A549 (cell line): ENCODE data around the gene SVIL. TPM values are rescaled to one million over a fixed set of nuclear protein-coding genes. Genes with fewer than 3 reads are reported as not detected.
"Not testable (repeated sequence)": the region's sequence is repeated elsewhere in the genome, so short reads cannot be mapped to it uniquely, and the experiment has no call there.

Experiments used
- ATAC-seq, 2 experiments: fragments of 200-7000 bp in 1 of 2; fragments of >200 bp in 1 of 2; cut with Nextera tagmentation in 1 of 2; cut with Tn5 transposase in 1 of 2; 3 replicates each; pipeline versions ENCODE4 v1.8.0 to v1.9.1; 2018 to 2020; ENCODE audit warnings: mild to moderate bottlenecking in 1 of 2, moderate library complexity in 1 of 2
- CTCF ChIA-PET: fragments of 300-600 bp; sonication (Branson Sonifier 250); formaldehyde crosslinking; extraction: SDS; loops from one replicate; lab custom pipeline; 2021; ENCODE audit warnings: antibody characterized with exemption, inconsistent platforms; lab: Yijun Ruan, JAX
- POLR2A ChIA-PET: fragments of 350-600 bp; formaldehyde crosslinking; extraction: SDS; loops from one replicate; lab custom pipeline; 2021; ENCODE audit warnings: antibody characterized with exemption, inconsistent platforms; lab: Yijun Ruan, JAX
- DNase-seq, 2 experiments: peaks; one replicate each; pipeline versions ENCODE4 v3.0.0 to v3.0.0-alpha.2; 2011 to 2016; ENCODE audit warnings: low read depth in 1 of 2, low spot score in 1 of 2
- FAIRE-seq: peaks from 2 replicates; lab custom pipeline; 2011; peaks lifted over from hg19 to GRCh38; lab: Jason Lieb, UNC
- H3K27ac ChIP-seq, 2 experiments: fragments of >200 bp; sonication (Bioruptor Twin); formaldehyde crosslinking; 3 replicates each; pipeline ENCODE4 v1.5.1; 2016 to 2017
- H3K4me1 ChIP-seq: fragments of >200 bp; sonication (Bioruptor Twin); formaldehyde crosslinking; 3 replicates; pipeline ENCODE4 v1.6.1; 2016
- H3K4me2 ChIP-seq: fragments of >200 bp; sonication (Bioruptor Twin); formaldehyde crosslinking; 3 replicates; pipeline ENCODE4 v1.6.1; 2016
- H3K4me3 ChIP-seq: fragments of >200 bp; sonication (Bioruptor Twin); formaldehyde crosslinking; 3 replicates; pipeline ENCODE4 v1.5.1; 2016
- H3K9me3 ChIP-seq: fragments of >200 bp; sonication (Bioruptor Twin); formaldehyde crosslinking; 3 replicates; pipeline ENCODE4 v1.6.1; 2016
- CBX2 ChIP-seq: fragments of 200-600 bp; sonication (generic); IDR thresholded peaks from 2 replicates; pipeline ENCODE4 v1.6.1; 2016; ENCODE audit warnings: low read depth, mild to moderate bottlenecking, borderline replicate concordance
- CBX8 ChIP-seq: fragments of 200-600 bp; sonication (generic); IDR thresholded peaks from 2 replicates; pipeline ENCODE4 v1.6.1; 2016
- CEBPB ChIP-seq, 2 experiments: fragments of >200 bp in 1 of 2; sonication (Bioruptor Twin) in 1 of 2; formaldehyde crosslinking in 1 of 2; IDR thresholded peaks; 2 replicates each; pipeline ENCODE4 v1.6.1; 2012 to 2016
- EP300 ChIP-seq, 2 experiments: fragments of >200 bp; sonication (Bioruptor Twin); formaldehyde crosslinking; IDR thresholded peaks; 2 replicates in 1 of 2; 3 replicates in 1 of 2; pipeline ENCODE4 v1.6.1; 2016 to 2017
- GATA3 ChIP-seq: IDR thresholded peaks from 2 replicates; pipeline ENCODE4 v1.6.1; 2012; ENCODE audit warnings: borderline replicate concordance
- JUN ChIP-seq, 2 experiments: fragments of >200 bp; sonication (Bioruptor Twin); formaldehyde crosslinking; IDR thresholded peaks; 2 replicates in 1 of 2; 3 replicates in 1 of 2; pipeline ENCODE4 v1.6.1; 2016 to 2017
- NPAS2 ChIP-seq: fragments of 250-450 bp; sonication (Bioruptor Pico); IDR thresholded peaks from 2 replicates; pipeline ENCODE4 v1.8.0; 2022; ENCODE audit warnings: mild to moderate bottlenecking, moderate library complexity, borderline replicate concordance
- RAD21 ChIP-seq, 2 experiments: fragments of >200 bp in 1 of 2; sonication (Bioruptor Twin) in 1 of 2; formaldehyde crosslinking in 1 of 2; IDR thresholded peaks in 1 of 2; conservative IDR thresholded peaks in 1 of 2; 2 replicates in 1 of 2; 3 replicates in 1 of 2; pipeline ENCODE4 v1.6.1; 2012 to 2018; ENCODE audit warnings: inconsistent platforms in 1 of 2
- RARB ChIP-seq: fragments of 250-450 bp; sonication (Bioruptor Pico); IDR thresholded peaks from 2 replicates; pipeline ENCODE4 v1.8.0; 2021; ENCODE audit warnings: mild to moderate bottlenecking, moderate library complexity
- RFX5 ChIP-seq: fragments of 450-650 bp; IDR thresholded peaks from 2 replicates; pipeline ENCODE4 v1.7.1; 2014; ENCODE audit warnings: antibody characterized with exemption, mild to moderate bottlenecking, moderate library complexity
- ZC3H11A ChIP-seq: fragments of 450-650 bp; IDR thresholded peaks from 2 replicates; pipeline ENCODE4 v1.6.1; 2014; ENCODE audit warnings: antibody characterized with exemption, mild to moderate bottlenecking
- ZFP36 ChIP-seq: fragments of 450-650 bp; IDR thresholded peaks from 2 replicates; pipeline ENCODE4 v1.6.1; 2014; ENCODE audit warnings: borderline replicate concordance; ENCODE audit not compliant: partially characterized antibody
- WGBS: methylation state at CpG from one replicate; pipeline ENCODE4 v1.1.6; 2017; ENCODE audit errors: missing lambda C conversion rate; 5-methylcytosine and 5-hydroxymethylcytosine counted together
- polyA plus RNA-seq, 4 experiments: library from polyadenylated mRNA; depleted of rRNA in 3 of 4; stranded (reverse); fragments of >200 nt; fragmentation: RNase III in 1 of 4; extraction: RNeasy Plus Mini Kit Qiagen cat#74134 plus additional on column Dnase treatment in 1 of 4; gene quantifications; 2 replicates in 3 of 4; 3 replicates in 1 of 4; pipeline ENCODE4 v1.2.3, GENCODE V29; 2011 to 2017
- TF ChIP-seq, protein P1 (sequence below): IDR thresholded peaks from 2 replicates; pipeline ENCODE4 v1.6.1; 2012
- TF ChIP-seq, protein P2 (sequence below): fragments of >200 bp; sonication (Bioruptor Twin); formaldehyde crosslinking; IDR thresholded peaks from 3 replicates; pipeline ENCODE4 v1.6.1; 2016
- TF ChIP-seq, protein P3 (sequence below): fragments of >200 bp; sonication (Bioruptor Twin); formaldehyde crosslinking; IDR thresholded peaks from 3 replicates; pipeline ENCODE4 v1.5.1; 2016

Gene SVIL
- polyA plus RNA-seq, 2 of the 4 experiments (the other 2 are of a cell fraction): 12.0 to 20.4 TPM

DNA sequence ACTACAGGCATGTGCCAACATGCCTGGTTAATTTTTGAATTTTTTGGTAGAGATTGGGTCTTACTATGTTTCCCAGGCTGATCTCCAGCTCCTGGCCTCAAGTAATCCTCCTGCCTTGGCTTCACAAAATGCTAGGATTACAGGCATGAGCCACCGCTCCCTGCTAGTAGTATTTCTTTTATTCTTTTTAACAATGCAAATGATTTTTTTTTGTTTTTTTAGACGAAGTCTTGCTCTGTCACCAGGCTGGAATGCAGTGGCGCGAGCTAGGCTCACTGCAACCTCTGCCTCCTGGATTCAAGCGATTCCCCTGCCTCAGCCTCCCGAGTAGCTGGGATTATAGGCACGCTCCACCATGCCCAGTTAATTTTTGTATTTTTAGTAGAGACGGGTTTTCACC lies 58.1 kb downstream of the SVIL start (continued):
- TF ChIP-seq RAD21 (conservative IDR thresholded peaks at IDR 0.05 in 1 of 2, IDR thresholded peaks at IDR 0.05 in 1 of 2): no peak

DNA sequence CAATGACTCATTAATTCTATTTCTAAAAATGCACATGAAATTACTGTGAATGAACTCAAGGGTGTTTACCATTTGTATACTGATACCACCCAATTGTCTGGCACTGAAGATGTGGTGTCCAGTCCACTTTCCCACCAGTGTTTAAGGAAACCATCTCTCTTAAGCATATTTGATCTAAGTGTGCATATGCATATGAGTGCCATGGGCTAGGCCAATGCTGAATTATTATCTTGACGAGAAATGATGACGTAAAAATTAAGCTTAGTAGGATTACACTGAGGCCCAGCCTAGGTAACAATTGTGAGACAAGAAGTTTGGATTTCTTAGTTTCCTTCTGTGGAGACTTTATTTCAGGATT lies 59.7 kb downstream of the SVIL start:
- 90% methylated on average over 2 of the region's 2 CpGs for WGBS
- ChIA-PET CTCF (interaction anchor here (0.6 to 1.0 kb wide), 3 partner anchors 12 to 43 kb away, joined by 3 to 4 read pairs (median 3); no protein-coding TSS in a partner anchor), POLR2A (no interaction called here)
- H3K27ac ChIP-seq: no peak overlapping the region
- TF ChIP-seq NPAS2 (no peak), JUN (IDR thresholded peaks at IDR 0.05) (no peak), RARB (CRISPR knock-in tag) (no peak), ZC3H11A (no peak), ZFP36 (no peak), GATA3 (no peak), EP300 (IDR thresholded peaks at IDR 0.05) (no peak), CBX2 (no peak), RFX5 (no peak), CBX8 (no peak), CEBPB (IDR thresholded peaks at IDR 0.05) (no peak)
- TF ChIP-seq, protein P1, sequence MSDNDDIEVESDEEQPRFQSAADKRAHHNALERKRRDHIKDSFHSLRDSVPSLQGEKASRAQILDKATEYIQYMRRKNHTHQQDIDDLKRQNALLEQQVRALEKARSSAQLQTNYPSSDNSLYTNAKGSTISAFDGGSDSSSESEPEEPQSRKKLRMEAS: no peak
- TF ChIP-seq, protein P2, sequence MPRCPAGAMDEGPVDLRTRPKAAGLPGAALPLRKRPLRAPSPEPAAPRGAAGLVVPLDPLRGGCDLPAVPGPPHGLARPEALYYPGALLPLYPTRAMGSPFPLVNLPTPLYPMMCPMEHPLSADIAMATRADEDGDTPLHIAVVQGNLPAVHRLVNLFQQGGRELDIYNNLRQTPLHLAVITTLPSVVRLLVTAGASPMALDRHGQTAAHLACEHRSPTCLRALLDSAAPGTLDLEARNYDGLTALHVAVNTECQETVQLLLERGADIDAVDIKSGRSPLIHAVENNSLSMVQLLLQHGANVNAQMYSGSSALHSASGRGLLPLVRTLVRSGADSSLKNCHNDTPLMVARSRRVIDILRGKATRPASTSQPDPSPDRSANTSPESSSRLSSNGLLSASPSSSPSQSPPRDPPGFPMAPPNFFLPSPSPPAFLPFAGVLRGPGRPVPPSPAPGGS: no peak
- TF ChIP-seq, protein P3, sequence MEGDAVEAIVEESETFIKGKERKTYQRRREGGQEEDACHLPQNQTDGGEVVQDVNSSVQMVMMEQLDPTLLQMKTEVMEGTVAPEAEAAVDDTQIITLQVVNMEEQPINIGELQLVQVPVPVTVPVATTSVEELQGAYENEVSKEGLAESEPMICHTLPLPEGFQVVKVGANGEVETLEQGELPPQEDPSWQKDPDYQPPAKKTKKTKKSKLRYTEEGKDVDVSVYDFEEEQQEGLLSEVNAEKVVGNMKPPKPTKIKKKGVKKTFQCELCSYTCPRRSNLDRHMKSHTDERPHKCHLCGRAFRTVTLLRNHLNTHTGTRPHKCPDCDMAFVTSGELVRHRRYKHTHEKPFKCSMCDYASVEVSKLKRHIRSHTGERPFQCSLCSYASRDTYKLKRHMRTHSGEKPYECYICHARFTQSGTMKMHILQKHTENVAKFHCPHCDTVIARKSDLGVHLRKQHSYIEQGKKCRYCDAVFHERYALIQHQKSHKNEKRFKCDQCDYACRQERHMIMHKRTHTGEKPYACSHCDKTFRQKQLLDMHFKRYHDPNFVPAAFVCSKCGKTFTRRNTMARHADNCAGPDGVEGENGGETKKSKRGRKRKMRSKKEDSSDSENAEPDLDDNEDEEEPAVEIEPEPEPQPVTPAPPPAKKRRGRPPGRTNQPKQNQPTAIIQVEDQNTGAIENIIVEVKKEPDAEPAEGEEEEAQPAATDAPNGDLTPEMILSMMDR: no peak
- H3K4me3 ChIP-seq: no peak overlapping the region
- DNase-seq (no peak), FAIRE-seq (no peak), ATAC-seq (no peak)
- no peak overlapping the region for H3K4me2 ChIP-seq
- no peaks in the 10 kb centered on the region for H3K4me1 ChIP-seq
- no peaks in the 10 kb centered on the region for H3K9me3 ChIP-seq

DNA sequence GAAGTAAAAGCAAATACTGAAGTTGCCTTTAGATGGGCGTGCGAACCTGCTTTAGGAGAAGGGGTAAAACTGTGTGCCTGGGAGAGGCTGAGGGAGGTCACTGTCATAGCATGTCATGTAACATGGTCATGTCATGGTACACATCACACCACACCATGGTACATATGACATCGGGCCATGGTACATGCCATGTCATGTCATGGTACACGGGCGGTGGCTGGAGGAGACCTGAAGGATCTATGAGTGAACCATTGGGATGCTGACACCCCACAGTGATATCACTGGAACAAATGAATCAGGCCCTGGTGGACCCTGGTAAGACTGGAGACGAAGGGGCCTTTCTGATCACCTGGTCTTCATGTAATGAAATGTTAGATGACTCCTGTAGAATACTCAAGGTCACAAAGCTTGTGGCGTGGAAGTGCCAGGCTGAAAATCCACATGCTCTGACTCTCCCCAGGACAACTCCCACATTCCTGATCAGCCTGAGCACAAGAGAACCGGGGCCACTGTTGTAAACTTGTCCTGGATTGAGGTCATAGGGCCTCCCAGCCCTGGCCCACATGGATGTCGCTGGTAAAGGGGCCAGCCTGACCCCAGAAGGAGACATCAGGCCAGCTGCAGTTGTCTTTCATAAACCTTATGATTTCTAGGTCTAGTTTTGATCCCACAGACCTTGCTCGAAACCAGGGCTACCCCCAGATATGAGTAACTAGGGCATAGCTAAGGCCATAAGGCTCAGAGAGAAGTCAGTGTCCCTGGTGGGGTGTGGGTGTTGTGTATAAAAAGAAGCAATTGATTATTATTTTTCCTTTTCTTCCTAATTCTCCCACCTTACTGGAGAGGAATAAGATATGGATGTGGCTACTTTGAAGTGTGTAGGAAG lies 60.3 kb downstream of the SVIL start:
- H3K9me3 ChIP-seq, H3K4me1 ChIP-seq, DNase-seq, POLR2A ChIA-PET, FAIRE-seq, H3K4me3 ChIP-seq, ATAC-seq, H3K27ac ChIP-seq, H3K4me2 ChIP-seq: not testable (repeated sequence)
- 83% methylated on average over 10 of the region's 10 CpGs for WGBS
- CTCF ChIA-PET: interaction anchor here (0.6 to 0.9 kb wide), 2 partner anchors 39 to 43 kb away, joined by 3 to 4 read pairs; no protein-coding TSS in a partner anchor

DNA sequence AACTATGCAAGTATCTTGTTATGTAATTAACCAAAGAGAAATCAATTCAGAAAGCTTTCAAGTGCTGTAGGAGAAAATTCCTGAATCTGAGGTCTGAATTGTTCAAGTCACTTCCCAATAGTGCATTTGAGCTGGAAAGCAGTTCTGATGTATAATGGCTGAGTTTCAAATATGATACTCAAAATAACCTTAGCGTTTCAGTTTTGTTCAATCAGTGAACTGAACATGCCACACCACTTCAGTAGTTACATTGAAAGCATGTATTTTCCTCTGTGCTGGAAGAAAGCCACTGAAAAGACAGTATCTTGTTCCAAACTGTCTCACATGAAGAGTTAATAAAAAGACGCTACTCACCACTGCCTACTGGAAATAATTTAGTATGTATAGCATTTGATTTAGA lies 64.5 kb downstream of the SVIL start:
- H3K4me3 ChIP-seq, H3K4me2 ChIP-seq, H3K4me1 ChIP-seq, POLR2A ChIA-PET, ATAC-seq, H3K27ac ChIP-seq, DNase-seq, H3K9me3 ChIP-seq: not testable (repeated sequence)
- WGBS: 69% methylated on average over 2 of the region's 2 CpGs
- CTCF ChIA-PET: interaction anchor here (0.7 to 2.9 kb wide), 5 partner anchors 11 to 35 kb away, joined by 3 to 11 read pairs (median 4); no protein-coding TSS in a partner anchor
- FAIRE-seq: peak; percentile 67
